ENCODE measurements around the gene LACC1.

- no peak for TF ChIP-seq MAX (IDR thresholded peaks at IDR 0.05)
- TF ChIP-seq CEBPB (IDR thresholded peaks at IDR 0.05): no peak
- TF ChIP-seq EP300 (IDR thresholded peaks at IDR 0.05; ENCODE audit: borderline replicate concordance): no peak
- TF ChIP-seq TCF12 (IDR thresholded peaks at IDR 0.05; ENCODE audit: low read depth): no peak
- TF ChIP-seq YY1 (IDR thresholded peaks at IDR 0.05; ENCODE audit: low read depth): no peak
- TF ChIP-seq REST (IDR thresholded peaks at IDR 0.05; ENCODE audit: low read depth): no peak
- TF ChIP-seq RAD21 (IDR thresholded peaks at IDR 0.05; ENCODE audit: low read depth): no peak
Observed at GRCh38 chr13:43880214-43880855, 631 bp downstream of the LACC1 start.
